ENCODE results near the gene CTDSP1.
A peak's percentile ranks its signal among the peaks of the same experiment; 100 is the strongest.

The CTDSP1 gene

GRCh38 chr2:218383892-218384519 is 15.7 kb upstream of the CTDSP1 start:
- DNase-seq: no peak

GRCh38 chr2:218384975-218385374 is 14.7 kb upstream of the CTDSP1 start:
- DNase-seq: no peak

- DNase-seq: no peak
These were observed 12.9 kb upstream of the CTDSP1 start for GRCh38 chr2:218386505-218387368.

GRCh38 chr2:218387369-218388194 is 12.1 kb upstream of the CTDSP1 start:
- no peak for DNase-seq

- no peak for DNase-seq
These were observed 10.1 kb upstream of the CTDSP1 start for GRCh38 chr2:218389333-218390150.

GRCh38 chr2:218391202-218391601 is 8.5 kb upstream of the CTDSP1 start:
- no peak for DNase-seq

GRCh38 chr2:218392459-218392858 is 7.2 kb upstream of the CTDSP1 start:
- no peak for DNase-seq

- DNase-seq: no peak
These were observed 6.7 kb upstream of the CTDSP1 start for GRCh38 chr2:218392891-218393462.

- DNase-seq: no peak
These were observed 5.8 kb upstream of the CTDSP1 start for GRCh38 chr2:218393750-218394290.

GRCh38 chr2:218394298-218395089 is 5.2 kb upstream of the CTDSP1 start:
- DNase-seq: no peak

- DNase-seq: no peak
These were observed 4.6 kb upstream of the CTDSP1 start for GRCh38 chr2:218395090-218395444.

GRCh38 chr2:218395456-218395825 is 4.2 kb upstream of the CTDSP1 start:
- DNase-seq: no peak

GRCh38 chr2:218395826-218396687 is 3.6 kb upstream of the CTDSP1 start:
- DNase-seq: peak; percentile 88 to 90

GRCh38 chr2:218396688-218397462 is 2.8 kb upstream of the CTDSP1 start:
- DNase-seq: peak; percentile 27 to 46

- no peak for DNase-seq
These were observed 2.2 kb upstream of the CTDSP1 start for GRCh38 chr2:218397463-218397819.

- DNase-seq: peak; percentile 32 to 62
These were observed 1.7 kb upstream of the CTDSP1 start for GRCh38 chr2:218397820-218398436.

GRCh38 chr2:218398437-218399390 is 954 bp upstream of the CTDSP1 start:
- DNase-seq: peak; percentile 55 to 66

Data from AML-193 (cell line).